Thyroid gland (tissue), 4 donors: Measurements from ENCODE around the gene BIK.

Experiments used
- CTCF ChIP-seq, 6 experiments: fragments of 200-600 bp in 3 of 6; fragments of 450-650 bp in 3 of 6; sonication (generic) in 3 of 6; IDR thresholded peaks; one replicate each; pipeline ENCODE4 v1.5.1; 2016 to 2019; ENCODE audit warnings: antibody characterized with exemption in 6 of 6, mild to moderate bottlenecking in 2 of 6, inconsistent platforms in 1 of 6, moderate library complexity in 1 of 6
- POLR2A ChIP-seq, 2 donors: fragments of 450-650 bp; IDR thresholded peaks; one replicate each; pipeline ENCODE4 v1.6.1; 2017; ENCODE audit warnings: antibody characterized with exemption in 2 of 2, mild to moderate bottlenecking in 2 of 2, moderate library complexity in 1 of 2

DNA sequence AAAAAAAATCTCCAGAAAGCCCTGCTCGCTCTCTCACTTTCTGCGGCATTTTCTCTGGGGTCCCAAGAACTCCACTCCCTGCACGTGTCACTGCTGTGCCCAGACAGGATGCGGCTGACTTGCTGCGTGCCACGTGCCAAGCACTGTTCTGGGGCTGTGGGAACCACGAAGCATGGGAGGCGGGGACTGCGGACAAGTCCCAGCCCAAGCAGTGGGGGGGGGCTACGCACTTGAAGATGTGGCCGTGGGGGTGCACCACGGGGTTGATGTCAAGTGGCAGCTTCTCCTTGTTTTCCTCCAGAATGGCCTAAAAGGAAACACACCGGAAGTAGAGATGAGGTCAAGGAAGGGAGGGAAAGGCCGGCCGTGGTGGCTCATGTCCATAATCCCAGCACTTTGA, 65.5 kb downstream of the BIK start:
- TF ChIP-seq CTCF (IDR thresholded peaks at IDR 0.05) = no peak
- TF ChIP-seq POLR2A (IDR thresholded peaks at IDR 0.05) = no peak
